Prostate gland (tissue), 2 donors: ENCODE results near the gene UBE2O.

Experiments used
- POLR2A ChIP-seq: fragments of 450-650 bp; IDR thresholded peaks from one replicate; pipeline ENCODE4 v1.6.1; 2016; ENCODE audit warnings: antibody characterized with exemption, mild to moderate bottlenecking
- TF ChIP-seq, protein P1 (sequence below), 4 experiments: fragments of 200-600 bp in 2 of 4; fragments of 450-650 bp in 2 of 4; sonication (generic) in 2 of 4; IDR thresholded peaks; 1 replicate in 3 of 4; 2 replicates in 1 of 4; pipeline ENCODE4 v1.5.1; 2016 to 2019; ENCODE audit warnings: antibody characterized with exemption in 4 of 4, mild to moderate bottlenecking in 2 of 4, moderate library complexity in 2 of 4

DNA sequence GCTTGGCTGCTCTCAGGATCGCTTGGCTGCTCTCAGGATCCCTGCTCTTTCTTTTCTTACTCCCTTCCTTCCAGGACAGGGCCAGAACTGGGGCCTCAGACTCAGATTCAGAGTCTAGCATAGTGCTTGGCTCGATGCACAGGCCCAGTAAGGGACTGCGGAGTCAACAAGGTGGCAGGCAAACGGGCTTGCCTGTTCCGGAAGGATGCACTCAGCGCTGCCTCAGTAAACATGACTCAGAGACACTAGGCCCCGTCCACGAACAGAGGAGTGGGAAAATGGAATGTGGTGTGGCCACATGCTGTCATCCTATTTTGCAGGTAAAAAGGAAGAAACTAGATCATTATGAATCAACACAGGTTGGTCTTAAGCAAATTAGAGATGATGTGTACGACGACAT is 58.8 kb downstream of the UBE2O start:
- no peak for TF ChIP-seq POLR2A
- TF ChIP-seq, protein P1, sequence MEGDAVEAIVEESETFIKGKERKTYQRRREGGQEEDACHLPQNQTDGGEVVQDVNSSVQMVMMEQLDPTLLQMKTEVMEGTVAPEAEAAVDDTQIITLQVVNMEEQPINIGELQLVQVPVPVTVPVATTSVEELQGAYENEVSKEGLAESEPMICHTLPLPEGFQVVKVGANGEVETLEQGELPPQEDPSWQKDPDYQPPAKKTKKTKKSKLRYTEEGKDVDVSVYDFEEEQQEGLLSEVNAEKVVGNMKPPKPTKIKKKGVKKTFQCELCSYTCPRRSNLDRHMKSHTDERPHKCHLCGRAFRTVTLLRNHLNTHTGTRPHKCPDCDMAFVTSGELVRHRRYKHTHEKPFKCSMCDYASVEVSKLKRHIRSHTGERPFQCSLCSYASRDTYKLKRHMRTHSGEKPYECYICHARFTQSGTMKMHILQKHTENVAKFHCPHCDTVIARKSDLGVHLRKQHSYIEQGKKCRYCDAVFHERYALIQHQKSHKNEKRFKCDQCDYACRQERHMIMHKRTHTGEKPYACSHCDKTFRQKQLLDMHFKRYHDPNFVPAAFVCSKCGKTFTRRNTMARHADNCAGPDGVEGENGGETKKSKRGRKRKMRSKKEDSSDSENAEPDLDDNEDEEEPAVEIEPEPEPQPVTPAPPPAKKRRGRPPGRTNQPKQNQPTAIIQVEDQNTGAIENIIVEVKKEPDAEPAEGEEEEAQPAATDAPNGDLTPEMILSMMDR (IDR thresholded peaks at IDR 0.05), result no peak
